Measurements from ENCODE around the gene BRD7. TPM values are rescaled to one million over a fixed set of nuclear protein-coding genes. Genes with fewer than 3 reads are reported as not detected.

BRD7 gene
- total and polyA plus RNA-seq, 2 of the 13 experiments (the other 11 are each of a cell fraction or from before 2014, with no cell fraction given): 82.3 to 149 TPM

DNA sequence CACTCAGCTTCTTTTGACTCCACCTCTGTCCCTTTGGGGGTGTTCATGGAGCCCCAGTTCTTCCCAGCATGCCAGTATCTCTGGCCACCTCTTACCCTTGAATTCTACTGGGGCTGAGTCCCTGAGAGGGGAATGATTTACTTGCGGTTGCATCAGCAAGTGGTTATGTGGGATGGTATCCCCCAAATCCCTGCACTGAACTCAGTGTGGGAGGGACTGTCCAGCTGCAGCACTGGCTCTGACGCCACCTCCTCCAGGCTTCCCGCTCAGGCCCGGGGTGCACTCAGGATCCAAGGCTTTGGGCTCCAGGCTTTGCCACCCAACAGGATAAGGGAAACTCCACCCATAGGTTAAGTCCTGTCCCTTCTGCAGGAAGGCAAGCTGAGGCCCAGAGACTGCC lies 21.1 kb upstream of the BRD7 start:
- H3K9me3 ChIP-seq (ENCODE audit: low read length): no peaks in the 10 kb centered on the region
- POLR2A ChIA-PET: interaction anchor here (1.1 kb wide), 1 partner anchor 158 kb away, joined by 3 read pairs; the partner anchor contains the start of gene NKD1
- H3K4me1 ChIP-seq (ENCODE audit: insufficient read depth, low read length): peaks cover 41% of the 10 kb centered on the region
- no peak overlapping the region for H3K9ac ChIP-seq (ENCODE audit: insufficient read depth, low read depth, low read length)
- no TSS peak for BruUV-seq (replicated peaks)
- H3K36me3 ChIP-seq (replicated peaks in 1 of 2; ENCODE audit: control insufficient read depth in 1 of 2, insufficient read depth in 2 of 2, low read length in 2 of 2): no peaks in the 10 kb centered on the region
- no peak for FAIRE-seq
- no peaks in the 10 kb centered on the region for H4K20me1 ChIP-seq (ENCODE audit: insufficient read depth, low read length)
- ATAC-seq: peak; percentile 52
- peaks cover 2 to 13% of the 10 kb centered on the region in 2 experiments; a peak in 4 of 5 replicates for H3K27me3 ChIP-seq (ENCODE audit: control insufficient read depth in 1 of 2, insufficient read depth in 2 of 2, low read length in 2 of 2)
- H3K27ac ChIP-seq (ENCODE audit: extremely low read length, insufficient read depth, low read length): no peak overlapping the region
- CTCF ChIA-PET (ENCODE audit: low intra/inter-chr PET ratio, low total read pairs): no interaction called here
- no peak overlapping the region for H2AFZ ChIP-seq (ENCODE audit: low read length)
- H3K4me2 ChIP-seq (ENCODE audit: low read depth, low read length): no peak overlapping the region
- no peaks in the 10 kb centered on the region for H3K79me2 ChIP-seq (ENCODE audit: insufficient read depth, low read length)
- in situ Hi-C loops (cut with HindIII; ENCODE audit: extremely low pct_ligation_motif_present, low pct_unique_long_range_greater_than_20kb): no loop called here
- WGBS (ENCODE audit: low lambda C conversion rate): 44% methylated on average over 4 of the region's 4 CpGs
- intact Hi-C loops (cut with micrococcal nuclease; ENCODE audit: unreplicated experiment): no loop called here
- no peak overlapping the region for H3K4me3 ChIP-seq (replicated peaks in 1 of 3; ENCODE audit: insufficient read depth in 1 of 3, low read depth in 2 of 3, low read length in 3 of 3)
- DNase-seq (ENCODE audit: low spot score): no peak
- no peak for TF ChIP-seq MED13 (CRISPR knock-in tag; IDR thresholded peaks at IDR 0.05)
- no peak for TF ChIP-seq NR1H2 (CRISPR knock-in tag; IDR thresholded peaks at IDR 0.05; ENCODE audit: borderline replicate concordance, low read depth)
- no peak for TF ChIP-seq GZF1 (CRISPR knock-in tag; IDR thresholded peaks at IDR 0.05)
- no peak for TF ChIP-seq NFE2 (CRISPR knock-in tag; IDR thresholded peaks at IDR 0.05)
- TF ChIP-seq IKZF1 (IDR thresholded peaks at IDR 0.05): no peak
- TF ChIP-seq MBD4 (IDR thresholded peaks at IDR 0.05; ENCODE audit: borderline replicate concordance, low read length): no peak
- no peak for TF ChIP-seq CENPX (CRISPR knock-in tag; IDR thresholded peaks at IDR 0.05)
- TF ChIP-seq, protein P1, sequence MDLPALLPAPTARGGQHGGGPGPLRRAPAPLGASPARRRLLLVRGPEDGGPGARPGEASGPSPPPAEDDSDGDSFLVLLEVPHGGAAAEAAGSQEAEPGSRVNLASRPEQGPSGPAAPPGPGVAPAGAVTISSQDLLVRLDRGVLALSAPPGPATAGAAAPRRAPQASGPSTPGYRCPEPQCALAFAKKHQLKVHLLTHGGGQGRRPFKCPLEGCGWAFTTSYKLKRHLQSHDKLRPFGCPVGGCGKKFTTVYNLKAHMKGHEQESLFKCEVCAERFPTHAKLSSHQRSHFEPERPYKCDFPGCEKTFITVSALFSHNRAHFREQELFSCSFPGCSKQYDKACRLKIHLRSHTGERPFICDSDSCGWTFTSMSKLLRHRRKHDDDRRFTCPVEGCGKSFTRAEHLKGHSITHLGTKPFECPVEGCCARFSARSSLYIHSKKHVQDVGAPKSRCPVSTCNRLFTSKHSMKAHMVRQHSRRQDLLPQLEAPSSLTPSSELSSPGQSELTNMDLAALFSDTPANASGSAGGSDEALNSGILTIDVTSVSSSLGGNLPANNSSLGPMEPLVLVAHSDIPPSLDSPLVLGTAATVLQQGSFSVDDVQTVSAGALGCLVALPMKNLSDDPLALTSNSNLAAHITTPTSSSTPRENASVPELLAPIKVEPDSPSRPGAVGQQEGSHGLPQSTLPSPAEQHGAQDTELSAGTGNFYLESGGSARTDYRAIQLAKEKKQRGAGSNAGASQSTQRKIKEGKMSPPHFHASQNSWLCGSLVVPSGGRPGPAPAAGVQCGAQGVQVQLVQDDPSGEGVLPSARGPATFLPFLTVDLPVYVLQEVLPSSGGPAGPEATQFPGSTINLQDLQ (CRISPR knock-in tag; IDR thresholded peaks at IDR 0.05): no peak
- no peak for TF ChIP-seq ZNF724P (CRISPR knock-in tag; IDR thresholded peaks at IDR 0.05; ENCODE audit: borderline replicate concordance)
- TF ChIP-seq IKZF4 (CRISPR knock-in tag; IDR thresholded peaks at IDR 0.05; ENCODE audit: borderline replicate concordance, low read depth, not compliant biosample characterization): no peak
- no peak for TF ChIP-seq TEAD3 (CRISPR knock-in tag; optimal IDR thresholded peaks at IDR 0.05; ENCODE audit: borderline replicate concordance)
- no peak for TF ChIP-seq HMGXB3 (CRISPR knock-in tag; IDR thresholded peaks at IDR 0.05; ENCODE audit: borderline replicate concordance)
- no peak for TF ChIP-seq MLXIP (CRISPR knock-in tag; IDR thresholded peaks at IDR 0.05; ENCODE audit: borderline replicate concordance)
- no peak for TF ChIP-seq JARID2 (CRISPR knock-in tag; IDR thresholded peaks at IDR 0.05; ENCODE audit: insufficient replicate concordance)
- no peak for TF ChIP-seq AKAP8 (CRISPR knock-in tag; IDR thresholded peaks at IDR 0.05)
- no peak for TF ChIP-seq RBFOX2 (IDR thresholded peaks at IDR 0.05; ENCODE audit: low read depth, low read length)

Data from HepG2 (cell line).